Measurements from ENCODE around the gene ZNF668.

ZNF668 gene

DNA sequence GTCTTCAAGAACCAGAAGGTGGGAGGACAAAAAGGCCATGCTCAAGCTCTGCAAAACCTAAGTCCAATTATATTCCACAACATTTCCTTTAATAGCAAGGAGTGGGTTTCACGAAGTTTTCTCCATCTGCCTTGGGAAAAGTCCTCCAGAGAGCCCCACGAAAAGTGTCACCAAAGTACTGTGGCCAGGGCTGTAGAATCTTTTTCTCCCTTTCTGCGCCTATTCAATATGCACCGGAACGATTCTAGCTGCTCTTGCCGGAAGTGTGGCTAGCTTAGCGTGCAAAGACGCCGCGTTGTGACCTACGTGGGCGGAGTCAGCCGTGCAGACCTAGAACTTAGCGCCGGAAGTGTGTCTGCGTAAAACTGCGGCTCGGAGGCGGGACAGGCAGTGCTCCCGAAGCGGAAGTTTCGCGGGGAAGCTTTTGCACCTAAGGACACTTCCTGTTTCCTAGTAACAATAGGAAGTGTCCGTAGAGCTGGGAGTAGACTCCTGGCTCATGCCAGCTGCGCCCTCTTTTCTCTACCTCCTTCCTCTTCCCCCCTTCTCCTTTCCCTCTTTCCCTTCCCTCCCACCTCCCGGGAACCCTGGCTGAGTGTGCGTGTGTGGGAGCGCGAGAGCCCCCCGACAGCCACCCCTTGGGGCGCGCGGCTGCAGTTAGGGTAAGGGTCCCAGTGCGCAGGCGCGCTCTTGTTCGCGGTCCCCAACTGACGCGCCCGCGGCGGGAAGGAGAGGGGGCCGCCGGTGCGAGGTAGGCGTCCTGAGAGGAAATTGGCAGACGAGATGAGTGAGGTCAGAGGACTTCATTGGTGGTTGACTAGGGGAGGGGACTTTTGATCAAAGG, at the start of gene ZNF668, which contains the start of gene ZNF646:
ZNF668 (minus strand) TSS at position 271 of the 844 bp plus-strand sequence. CDS start 9,781 bp downstream, outside the sequence.
ZNF646 (plus strand) TSS at position 453 of the 844 bp plus-strand sequence. CDS start 1,903 bp downstream, outside the sequence.
- TF ChIP-seq, protein P1, sequence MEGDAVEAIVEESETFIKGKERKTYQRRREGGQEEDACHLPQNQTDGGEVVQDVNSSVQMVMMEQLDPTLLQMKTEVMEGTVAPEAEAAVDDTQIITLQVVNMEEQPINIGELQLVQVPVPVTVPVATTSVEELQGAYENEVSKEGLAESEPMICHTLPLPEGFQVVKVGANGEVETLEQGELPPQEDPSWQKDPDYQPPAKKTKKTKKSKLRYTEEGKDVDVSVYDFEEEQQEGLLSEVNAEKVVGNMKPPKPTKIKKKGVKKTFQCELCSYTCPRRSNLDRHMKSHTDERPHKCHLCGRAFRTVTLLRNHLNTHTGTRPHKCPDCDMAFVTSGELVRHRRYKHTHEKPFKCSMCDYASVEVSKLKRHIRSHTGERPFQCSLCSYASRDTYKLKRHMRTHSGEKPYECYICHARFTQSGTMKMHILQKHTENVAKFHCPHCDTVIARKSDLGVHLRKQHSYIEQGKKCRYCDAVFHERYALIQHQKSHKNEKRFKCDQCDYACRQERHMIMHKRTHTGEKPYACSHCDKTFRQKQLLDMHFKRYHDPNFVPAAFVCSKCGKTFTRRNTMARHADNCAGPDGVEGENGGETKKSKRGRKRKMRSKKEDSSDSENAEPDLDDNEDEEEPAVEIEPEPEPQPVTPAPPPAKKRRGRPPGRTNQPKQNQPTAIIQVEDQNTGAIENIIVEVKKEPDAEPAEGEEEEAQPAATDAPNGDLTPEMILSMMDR (IDR thresholded peaks at IDR 0.05; ENCODE audit: control insufficient read depth, extremely low read depth, insufficient read depth) = no peak

DNA sequence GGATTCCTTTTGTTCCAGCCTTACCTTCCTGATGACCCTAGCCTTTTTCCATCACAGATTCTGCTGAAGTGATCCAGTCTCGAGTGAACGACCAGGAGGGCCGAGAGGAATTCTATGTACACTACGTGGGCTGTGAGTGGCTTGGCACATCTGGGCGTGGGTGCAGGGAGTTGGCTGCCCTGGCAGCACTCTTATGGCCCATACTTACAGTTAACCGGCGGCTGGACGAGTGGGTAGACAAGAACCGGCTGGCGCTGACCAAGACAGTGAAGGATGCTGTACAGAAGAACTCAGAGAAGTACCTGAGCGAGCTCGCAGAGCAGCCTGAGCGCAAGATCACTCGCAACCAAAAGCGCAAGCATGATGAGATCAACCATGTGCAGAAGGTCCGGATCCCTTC, 46.1 kb upstream of the ZNF668 start:
- no peak overlapping the region for H3K4me3 ChIP-seq (ENCODE audit: low read depth, low read length)
- DNase-seq (ENCODE audit: low read depth) = no peak
- TF ChIP-seq, protein P1 (IDR thresholded peaks at IDR 0.05; ENCODE audit: control insufficient read depth, extremely low read depth, insufficient read depth) = no peak

More for the DNA sequence above, at the start of gene ZNF668, which contains the start of gene ZNF646:
- H3K4me3 ChIP-seq (ENCODE audit: low read depth, low read length) = peak within 1 kb of the TSS; percentile 100
- peak; percentile 98 for DNase-seq (ENCODE audit: low read depth)

DNA sequence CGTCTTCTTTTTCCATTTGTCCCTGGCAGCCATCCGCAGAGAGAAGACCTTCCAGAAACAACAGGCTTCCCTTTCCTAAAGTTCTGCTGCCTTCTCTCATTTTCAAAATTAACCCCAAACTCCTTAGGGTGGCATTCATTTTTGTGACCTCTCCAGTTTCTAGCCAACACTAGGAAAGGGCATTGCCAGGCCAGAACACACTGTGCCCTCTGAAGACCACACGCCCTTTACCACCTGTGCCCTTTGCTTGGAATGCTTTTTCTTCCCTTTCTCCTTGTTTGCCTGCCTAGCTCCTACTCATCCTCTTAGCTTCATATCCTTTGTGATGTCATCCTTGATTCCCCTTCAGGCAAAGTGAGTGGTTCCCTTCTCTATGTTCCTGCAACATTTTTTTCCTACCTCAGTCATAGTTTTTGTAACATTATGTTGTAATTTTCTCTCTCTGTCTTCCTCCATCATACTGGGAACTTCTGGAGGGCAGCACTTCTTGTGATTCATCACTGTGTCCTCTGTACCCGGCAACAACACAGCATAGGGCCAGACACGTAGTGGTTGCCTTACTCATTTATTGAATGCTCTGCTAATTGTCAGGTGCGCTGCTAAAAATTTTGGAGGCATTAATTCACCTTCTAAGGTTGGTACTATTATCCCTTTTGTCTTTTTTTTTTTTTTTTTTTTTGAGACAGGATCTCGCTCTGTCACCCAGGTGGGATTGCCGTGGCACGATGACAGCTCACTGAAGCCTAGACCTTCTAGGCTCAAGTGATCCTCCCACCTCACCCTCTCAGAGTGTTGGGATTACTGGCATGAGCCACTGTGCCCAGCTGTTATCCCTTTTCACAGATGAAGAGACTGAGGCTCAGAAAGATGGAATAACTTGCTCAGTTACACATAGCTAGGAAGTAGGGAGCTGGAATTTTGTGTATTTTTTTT, 44.4 kb upstream of the ZNF668 start:
- TF ChIP-seq, protein P1 (IDR thresholded peaks at IDR 0.05; ENCODE audit: control insufficient read depth, extremely low read depth, insufficient read depth) = no peak

DNA sequence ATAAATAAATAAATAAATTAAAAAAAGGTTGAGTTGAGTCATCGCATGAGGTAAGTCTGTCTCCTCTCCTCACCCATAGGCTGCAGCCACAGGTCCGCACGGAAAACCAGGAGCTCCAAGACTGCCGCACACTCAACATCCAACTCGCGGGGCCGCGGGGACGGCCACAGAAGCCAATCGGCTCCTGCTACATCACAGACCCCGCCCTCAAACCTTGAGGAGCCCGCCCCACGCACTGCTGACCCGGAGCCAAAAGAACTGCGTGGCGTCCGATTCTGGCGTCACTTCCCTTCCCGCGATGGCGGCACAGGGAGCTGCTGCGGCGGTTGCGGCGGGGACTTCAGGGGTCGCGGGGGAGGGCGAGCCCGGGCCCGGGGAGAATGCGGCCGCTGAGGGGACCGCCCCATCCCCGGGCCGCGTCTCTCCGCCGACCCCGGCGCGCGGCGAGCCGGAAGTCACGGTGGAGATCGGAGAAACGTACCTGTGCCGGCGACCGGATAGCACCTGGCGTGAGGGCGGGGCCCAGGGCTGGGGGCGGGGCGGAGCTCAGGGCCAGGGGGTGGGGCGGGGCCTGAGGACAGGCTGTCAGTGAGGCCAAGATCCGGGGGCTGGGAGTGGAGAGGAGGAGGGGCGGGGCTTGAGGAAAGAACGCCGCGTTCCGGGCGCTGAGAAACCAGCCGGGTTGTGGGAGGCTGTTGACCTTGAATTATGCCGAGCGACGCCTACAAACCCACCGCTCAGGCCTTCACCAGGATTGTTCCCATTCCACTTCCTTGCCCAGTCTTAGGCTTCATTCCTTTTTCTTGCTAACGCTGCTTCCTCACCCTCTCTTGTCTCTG, 43.6 kb upstream of the ZNF668 start, which contains the start of gene KAT8:
KAT8 (plus strand) TSS at position 281 of the 839 bp plus-strand sequence; CDS start at position 299, 18 bp downstream.
- DNase-seq (ENCODE audit: low read depth) = peak; percentile 96
- H3K4me3 ChIP-seq (ENCODE audit: low read depth, low read length) = peak within 1 kb of the TSS; percentile 71
- TF ChIP-seq, protein P1 (IDR thresholded peaks at IDR 0.05; ENCODE audit: control insufficient read depth, extremely low read depth, insufficient read depth) = no peak

More for the DNA sequence above, 44.4 kb upstream of the ZNF668 start:
- DNase-seq (ENCODE audit: low read depth) = no peak
- peak overlapping the region; percentile 71 for H3K4me3 ChIP-seq (ENCODE audit: low read depth, low read length)

DNA sequence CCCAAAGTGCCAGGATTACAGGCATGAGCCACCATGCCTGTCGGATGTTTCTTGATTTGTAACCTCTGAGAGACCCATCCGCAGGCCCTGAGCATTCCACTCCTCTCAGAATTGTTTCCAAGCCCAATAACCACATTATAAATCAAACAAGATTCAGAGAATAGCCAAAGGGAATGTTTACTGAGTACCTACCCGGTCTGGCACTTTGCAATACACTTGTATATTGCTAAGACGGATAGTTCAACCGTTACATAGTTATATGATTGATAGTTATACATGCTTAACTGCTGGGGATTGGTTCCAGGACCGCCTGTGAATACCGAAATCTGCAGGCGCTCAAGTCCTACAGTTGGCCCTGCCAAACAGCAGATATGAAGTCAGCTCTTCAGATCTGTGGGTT, 40.4 kb upstream of the ZNF668 start:
- TF ChIP-seq, protein P1 (IDR thresholded peaks at IDR 0.05; ENCODE audit: control insufficient read depth, extremely low read depth, insufficient read depth) = no peak
- no peak for DNase-seq (ENCODE audit: low read depth)
- H3K4me3 ChIP-seq (ENCODE audit: low read depth, low read length) = no peak overlapping the region
